NCI-H146 treated with DMSO at 0.1 percent for 48 hours (cell line): ENCODE data around the gene EPHB1.
"Not testable (repeated sequence)": the region's sequence is repeated elsewhere in the genome, so short reads cannot be mapped to it uniquely, and the experiment has no call there.

Experiments
- DNase-seq: peaks from one replicate; lab custom pipeline; 2025; ENCODE audit not compliant: unreplicated experiment; lab: John Stamatoyannopoulos, UW

The EPHB1 gene

DNA sequence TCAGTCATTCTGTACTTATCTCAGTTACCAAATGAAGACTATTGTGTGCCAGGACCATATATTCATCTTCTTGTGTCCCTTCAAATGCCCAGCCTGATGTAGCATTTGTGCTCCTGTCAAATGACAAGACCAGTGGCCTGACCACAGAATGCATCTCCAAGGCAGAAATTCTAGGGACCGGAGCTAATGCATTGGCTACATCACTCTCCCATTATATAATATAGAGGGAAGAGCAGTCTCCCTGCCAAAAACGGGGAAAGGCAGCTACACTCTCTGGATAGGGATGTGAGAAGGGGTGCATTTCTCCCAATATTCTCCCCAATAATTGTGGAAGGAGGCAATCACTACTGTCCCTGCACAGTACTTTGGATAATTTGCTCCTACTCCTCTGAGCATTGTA, 312.0 kb downstream of the EPHB1 start:
- no peak for DNase-seq

- DNase-seq, result no peak
These were observed 314.6 kb downstream of the EPHB1 start for GRCh38 chr3:135109681-135110080.

GRCh38 chr3:135114551-135114950, 319.5 kb downstream of the EPHB1 start:
- not testable (repeated sequence) for DNase-seq

- DNase-seq, result no peak
These were observed 322.9 kb downstream of the EPHB1 start for GRCh38 chr3:135117977-135118376.

GRCh38 chr3:135118792-135119191, 323.7 kb downstream of the EPHB1 start:
- no peak for DNase-seq

DNA sequence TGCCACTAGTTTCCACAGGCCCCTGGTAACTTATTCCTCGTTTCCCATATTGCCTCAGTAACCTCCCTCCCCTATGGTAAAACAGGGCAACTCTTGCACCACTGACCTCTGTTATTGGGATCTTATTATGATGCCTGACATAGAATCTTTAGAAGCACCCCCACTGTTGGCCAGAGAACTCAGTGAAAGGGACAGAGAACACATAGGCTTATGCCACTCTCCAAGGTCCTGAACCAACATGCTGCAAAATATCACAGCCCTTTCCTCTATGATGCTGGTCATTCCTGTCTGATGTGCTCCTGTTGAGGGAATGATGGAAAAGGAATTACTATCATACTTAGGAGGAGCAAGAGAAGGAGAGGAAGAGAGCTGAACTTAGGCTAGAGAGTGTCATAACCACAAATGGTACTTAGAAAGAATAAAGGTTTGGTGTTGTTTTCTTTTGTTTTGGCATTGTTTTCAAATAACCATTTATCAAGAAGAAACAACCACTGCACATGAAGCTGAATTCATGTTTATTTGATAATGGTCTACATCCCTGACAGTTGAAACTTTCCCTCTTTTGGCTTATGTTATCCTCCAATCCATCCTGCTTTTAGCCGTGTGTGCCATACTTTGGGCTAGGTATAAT, 330.2 kb downstream of the EPHB1 start:
- DNase-seq, result no peak

DNA sequence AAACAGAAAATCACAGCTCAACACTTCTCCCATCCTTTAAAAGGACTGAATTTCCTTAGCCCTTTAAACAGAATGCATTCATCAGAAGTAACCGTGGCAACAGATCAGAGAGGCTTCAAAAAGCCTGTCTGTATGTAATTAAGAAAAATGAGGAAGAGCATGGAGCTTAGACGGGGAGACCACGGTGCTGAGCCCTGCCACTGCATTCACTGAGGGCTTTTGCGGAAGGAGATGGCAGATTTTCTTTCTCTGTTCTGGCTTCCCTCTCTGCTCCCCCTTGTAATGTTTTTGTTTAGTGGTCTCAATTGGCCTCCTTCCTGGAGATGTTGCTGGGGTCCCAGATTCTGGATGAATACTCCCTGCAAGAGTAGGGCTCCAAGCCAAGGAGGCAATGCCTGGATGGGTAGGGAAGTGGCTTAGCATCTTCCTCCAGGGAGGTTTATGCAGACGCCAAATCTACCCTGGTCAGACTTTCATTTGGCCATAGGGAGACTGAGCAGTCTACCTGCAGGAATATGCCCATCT, 332.9 kb downstream of the EPHB1 start:
- no peak for DNase-seq

- DNase-seq, result no peak
These were observed 333.8 kb downstream of the EPHB1 start for GRCh38 chr3:135128818-135129217.

GRCh38 chr3:135131290-135131689, 336.2 kb downstream of the EPHB1 start:
- DNase-seq, result no peak

GRCh38 chr3:135133905-135134683, 339.0 kb downstream of the EPHB1 start:
- no peak for DNase-seq

GRCh38 chr3:135134684-135135075, 339.6 kb downstream of the EPHB1 start:
- DNase-seq, result no peak

DNA sequence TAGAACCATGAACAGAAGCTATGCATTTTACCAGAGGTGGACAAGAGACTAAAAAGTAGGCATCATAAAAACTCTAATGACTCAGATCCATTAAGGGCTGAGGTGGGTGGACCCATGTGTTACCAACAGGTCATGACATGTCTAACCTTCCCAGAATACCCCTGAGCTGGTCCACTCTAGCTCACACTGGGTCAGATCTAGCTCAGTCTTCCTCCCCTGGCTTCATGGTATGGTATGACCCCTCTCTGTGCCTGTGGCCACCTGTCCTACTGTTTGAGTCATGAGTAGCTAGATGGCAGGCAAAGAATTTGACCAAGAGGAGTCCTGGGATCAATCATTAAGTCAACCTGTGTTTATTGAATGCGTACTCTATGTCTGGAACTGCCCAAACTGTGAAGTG, 340.4 kb downstream of the EPHB1 start:
- no peak for DNase-seq

- DNase-seq, result no peak
These were observed 341.5 kb downstream of the EPHB1 start for GRCh38 chr3:135136361-135137100.

DNA sequence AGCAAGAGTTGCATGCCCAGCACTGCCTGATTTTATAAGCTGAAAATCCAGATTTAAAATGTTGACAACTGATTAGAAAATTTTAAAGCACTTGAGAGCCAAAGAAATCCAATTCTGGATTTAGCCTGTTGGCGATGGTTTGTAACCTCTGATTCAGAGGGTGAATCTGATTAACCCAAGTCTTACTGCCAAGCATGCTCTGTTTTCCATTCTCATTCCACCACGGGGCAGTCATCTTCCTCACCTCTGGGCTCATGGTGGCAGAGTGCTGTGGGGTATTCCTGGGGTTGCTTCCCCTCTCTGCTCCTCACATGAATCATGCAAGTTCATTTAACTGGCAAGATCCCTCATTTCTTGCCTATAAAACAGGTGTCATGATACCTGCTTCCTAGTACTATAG, 342.2 kb downstream of the EPHB1 start:
- DNase-seq, result no peak

GRCh38 chr3:135138776-135139175, 343.7 kb downstream of the EPHB1 start:
- DNase-seq, result no peak

- no peak for DNase-seq
These were observed 345.5 kb downstream of the EPHB1 start for GRCh38 chr3:135140591-135140990.

DNA sequence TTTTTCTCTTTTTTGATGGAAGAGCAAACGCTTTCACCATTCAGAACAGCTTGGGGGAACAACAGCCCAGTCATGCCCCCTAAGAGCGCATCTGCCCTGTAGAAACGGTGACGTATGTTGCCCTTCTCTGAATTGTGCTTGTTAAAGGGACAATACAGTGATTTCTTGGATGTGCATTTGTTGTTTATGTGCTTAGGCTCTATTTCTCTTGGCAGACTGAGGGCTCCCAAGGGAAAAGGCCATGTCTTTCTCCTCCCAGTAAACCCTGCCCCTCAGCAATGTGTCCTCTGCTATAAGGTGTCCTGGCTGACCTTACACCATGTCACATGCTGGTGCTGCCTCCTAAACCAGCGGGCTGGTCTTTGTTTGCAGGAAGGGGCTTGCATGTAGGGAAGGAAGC, 346.1 kb downstream of the EPHB1 start:
- DNase-seq, result no peak

GRCh38 chr3:135141672-135142071, 346.6 kb downstream of the EPHB1 start:
- no peak for DNase-seq

DNA sequence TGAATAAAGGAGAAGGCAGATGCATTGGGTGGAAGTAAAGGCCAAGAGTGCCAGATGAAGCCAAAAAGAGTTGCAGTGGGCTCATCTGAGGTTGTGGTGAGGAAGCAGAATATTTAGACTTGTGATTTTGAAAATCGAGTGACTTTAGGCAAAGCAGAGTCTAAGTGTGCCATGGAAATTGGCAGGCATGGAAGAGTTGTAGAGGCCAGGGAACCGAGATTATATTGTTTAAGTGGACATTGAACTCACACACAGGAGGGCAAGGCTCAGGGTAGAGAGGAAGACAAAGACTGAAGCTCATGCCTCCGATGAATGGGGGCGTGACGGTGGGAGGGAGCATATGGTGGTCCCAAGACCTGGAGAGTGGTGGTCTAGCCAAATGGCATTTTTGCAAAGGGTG, 347.5 kb downstream of the EPHB1 start:
- DNase-seq, result no peak

GRCh38 chr3:135143474-135143873, 348.4 kb downstream of the EPHB1 start:
- DNase-seq, result no peak

GRCh38 chr3:135145581-135145980, 350.5 kb downstream of the EPHB1 start:
- DNase-seq, result no peak

GRCh38 chr3:135147657-135148056, 352.6 kb downstream of the EPHB1 start:
- no peak for DNase-seq
